Osteocyte (in vitro differentiated cells): ENCODE data around the gene TTC28. TPM values are rescaled to one million over a fixed set of nuclear protein-coding genes. Genes with fewer than 3 reads are reported as not detected.

Source experiments
- DNase-seq: peaks from one replicate; pipeline ENCODE4 v3.0.0; 2021; ENCODE audit warnings: mixed read lengths; ENCODE audit not compliant: unreplicated experiment; ENCODE audit errors: extremely low spot score
- H3K27ac Mint-ChIP-seq: one replicate; pipeline ENCODE4 v1.8.0; 2021; ENCODE audit warnings: mild to moderate bottlenecking, mixed read lengths; ENCODE audit not compliant: unreplicated experiment
- H3K27me3 Mint-ChIP-seq: one replicate; pipeline ENCODE4 v1.8.0; 2021; ENCODE audit warnings: mixed read lengths; ENCODE audit not compliant: unreplicated experiment
- H3K36me3 Mint-ChIP-seq: one replicate; pipeline ENCODE4 v1.8.0; 2021; ENCODE audit warnings: mixed read lengths; ENCODE audit not compliant: unreplicated experiment
- H3K4me1 Mint-ChIP-seq: one replicate; pipeline ENCODE4 v1.8.0; 2021; ENCODE audit warnings: mixed read lengths; ENCODE audit not compliant: unreplicated experiment
- H3K4me3 Mint-ChIP-seq: one replicate; pipeline ENCODE4 v1.8.0; 2021; ENCODE audit warnings: mild to moderate bottlenecking, moderate library complexity, mixed read lengths; ENCODE audit not compliant: unreplicated experiment
- H3K9me3 Mint-ChIP-seq: one replicate; pipeline ENCODE4 v1.8.0; 2021; ENCODE audit warnings: mixed read lengths; ENCODE audit not compliant: unreplicated experiment
- total RNA-seq: library from RNA; stranded (reverse); gene quantifications from 2 replicates; pipeline ENCODE4 v1.2.1, GENCODE V29; 2021
- TF ChIP-seq, protein P1 (sequence below): fragments of 200-600 bp; sonication (generic); IDR thresholded peaks from 2 replicates; pipeline ENCODE4 v1.5.0; 2021; ENCODE audit warnings: antibody characterized with exemption, mild to moderate bottlenecking, moderate library complexity

Gene TTC28
- total RNA-seq, 1 donor from 2014 or later: 70.3 TPM

DNA sequence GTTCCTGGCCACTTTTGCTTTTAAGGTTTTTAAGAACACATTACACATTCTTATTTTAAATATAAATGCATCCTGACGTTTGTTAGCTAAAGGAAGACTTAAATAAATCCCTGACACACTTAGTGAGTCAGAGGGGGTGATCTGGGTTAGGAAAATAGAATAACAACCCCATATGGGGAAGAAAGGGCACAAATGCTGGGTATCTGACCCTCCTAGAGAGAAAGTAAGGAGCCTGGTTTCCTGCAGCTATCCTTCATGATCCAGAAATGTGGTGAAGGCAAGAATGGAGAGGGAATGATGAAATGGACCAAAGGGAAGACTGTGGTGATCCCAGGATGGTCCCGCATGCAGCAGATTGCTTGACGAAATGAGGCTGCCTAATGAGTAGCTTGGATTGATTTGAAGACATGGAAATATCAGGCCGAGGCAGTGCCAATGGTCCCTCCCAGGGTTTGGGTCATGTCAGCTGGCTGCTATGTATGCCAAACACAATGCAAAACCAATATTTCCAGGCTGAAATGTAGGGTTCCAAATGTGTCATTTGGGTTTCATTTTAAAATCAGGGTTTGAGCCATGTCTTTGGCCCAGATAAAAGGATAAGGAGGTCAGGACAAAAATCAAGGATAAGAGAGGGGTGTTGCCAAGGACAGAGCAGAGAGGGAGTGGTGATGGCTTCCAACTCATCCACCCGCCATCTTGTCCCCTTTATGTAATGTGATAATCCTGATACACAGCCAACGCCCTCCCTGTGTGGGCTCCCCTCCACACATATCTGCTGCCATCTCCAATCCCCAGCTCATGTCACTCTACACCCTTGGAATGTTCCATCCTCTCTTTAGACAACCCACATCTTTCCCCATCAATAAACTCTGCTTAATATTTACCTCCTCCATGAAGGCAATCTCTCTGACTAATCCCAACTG, 625.5 kb downstream of the TTC28 start:
- Mint-ChIP-seq H3K36me3 (no peaks in the 10 kb centered on the region), H3K4me3 (no peak overlapping the region), H3K27me3 (no peaks in the 10 kb centered on the region), H3K9me3 (no peaks in the 10 kb centered on the region), H3K27ac (peak overlapping the region; percentile 71), H3K4me1 (peaks cover 27% of the 10 kb centered on the region)
- TF ChIP-seq, protein P1, sequence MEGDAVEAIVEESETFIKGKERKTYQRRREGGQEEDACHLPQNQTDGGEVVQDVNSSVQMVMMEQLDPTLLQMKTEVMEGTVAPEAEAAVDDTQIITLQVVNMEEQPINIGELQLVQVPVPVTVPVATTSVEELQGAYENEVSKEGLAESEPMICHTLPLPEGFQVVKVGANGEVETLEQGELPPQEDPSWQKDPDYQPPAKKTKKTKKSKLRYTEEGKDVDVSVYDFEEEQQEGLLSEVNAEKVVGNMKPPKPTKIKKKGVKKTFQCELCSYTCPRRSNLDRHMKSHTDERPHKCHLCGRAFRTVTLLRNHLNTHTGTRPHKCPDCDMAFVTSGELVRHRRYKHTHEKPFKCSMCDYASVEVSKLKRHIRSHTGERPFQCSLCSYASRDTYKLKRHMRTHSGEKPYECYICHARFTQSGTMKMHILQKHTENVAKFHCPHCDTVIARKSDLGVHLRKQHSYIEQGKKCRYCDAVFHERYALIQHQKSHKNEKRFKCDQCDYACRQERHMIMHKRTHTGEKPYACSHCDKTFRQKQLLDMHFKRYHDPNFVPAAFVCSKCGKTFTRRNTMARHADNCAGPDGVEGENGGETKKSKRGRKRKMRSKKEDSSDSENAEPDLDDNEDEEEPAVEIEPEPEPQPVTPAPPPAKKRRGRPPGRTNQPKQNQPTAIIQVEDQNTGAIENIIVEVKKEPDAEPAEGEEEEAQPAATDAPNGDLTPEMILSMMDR: no peak
- no peak for DNase-seq

DNA sequence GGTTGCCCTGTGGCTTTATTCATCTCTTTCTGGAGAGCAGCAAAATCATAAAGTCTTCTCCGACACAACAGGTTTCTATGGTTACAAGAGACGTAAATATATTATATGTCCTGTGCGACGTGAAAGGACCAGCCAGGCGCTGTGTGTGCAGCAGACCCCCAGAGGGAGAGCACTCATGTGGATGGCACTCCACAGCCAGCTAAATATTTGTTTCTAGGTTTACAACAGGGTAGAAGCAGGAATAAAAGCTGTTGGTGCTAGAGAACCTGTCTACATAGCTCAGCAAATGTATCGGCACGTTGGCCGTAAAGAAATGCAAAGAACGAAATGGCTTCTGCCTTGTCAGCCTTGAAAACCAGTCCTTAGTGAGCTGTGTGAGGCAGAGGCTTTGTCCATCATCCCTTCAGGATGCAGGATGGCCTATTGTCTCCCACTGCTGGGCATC, 626.8 kb downstream of the TTC28 start:
- Mint-ChIP-seq H3K4me3 (no peak overlapping the region), H3K27me3 (no peaks in the 10 kb centered on the region), H3K36me3 (no peaks in the 10 kb centered on the region), H3K4me1 (peaks cover 27% of the 10 kb centered on the region), H3K9me3 (no peaks in the 10 kb centered on the region), H3K27ac (no peak overlapping the region)
- no peak for DNase-seq
- TF ChIP-seq, protein P1: no peak

DNA sequence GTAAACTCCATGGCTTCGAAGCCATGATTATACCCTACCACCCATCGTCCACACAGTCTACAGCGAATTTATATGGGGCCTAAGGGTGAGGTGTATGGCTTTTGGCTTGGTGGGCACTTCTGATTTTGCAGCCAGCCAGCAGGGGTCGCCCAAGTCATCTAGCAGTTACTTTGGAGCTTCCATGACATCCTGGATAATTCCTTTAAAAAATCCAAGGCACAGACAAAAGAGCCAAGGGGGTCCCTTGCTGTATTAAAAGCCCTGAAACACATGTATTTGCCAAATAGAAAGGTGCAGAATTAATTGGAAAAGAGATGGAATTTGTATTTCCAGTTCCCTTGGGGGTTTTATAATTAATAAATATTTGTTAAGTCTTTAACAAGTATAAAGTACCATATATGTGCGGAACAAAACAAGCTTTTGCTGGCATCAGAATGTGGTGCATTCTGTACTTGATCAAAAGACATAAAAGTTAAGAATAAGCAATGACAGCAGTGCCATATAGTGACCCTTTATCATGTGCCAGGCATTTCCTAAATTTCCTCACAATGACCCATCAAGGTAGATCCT, 627.8 kb downstream of the TTC28 start:
- DNase-seq: no peak
- TF ChIP-seq, protein P1: peak; percentile 92
- Mint-ChIP-seq H3K27ac (no peak overlapping the region), H3K9me3 (no peaks in the 10 kb centered on the region), H3K4me3 (no peak overlapping the region), H3K27me3 (no peaks in the 10 kb centered on the region), H3K36me3 (no peaks in the 10 kb centered on the region), H3K4me1 (peaks cover 27% of the 10 kb centered on the region)

DNA sequence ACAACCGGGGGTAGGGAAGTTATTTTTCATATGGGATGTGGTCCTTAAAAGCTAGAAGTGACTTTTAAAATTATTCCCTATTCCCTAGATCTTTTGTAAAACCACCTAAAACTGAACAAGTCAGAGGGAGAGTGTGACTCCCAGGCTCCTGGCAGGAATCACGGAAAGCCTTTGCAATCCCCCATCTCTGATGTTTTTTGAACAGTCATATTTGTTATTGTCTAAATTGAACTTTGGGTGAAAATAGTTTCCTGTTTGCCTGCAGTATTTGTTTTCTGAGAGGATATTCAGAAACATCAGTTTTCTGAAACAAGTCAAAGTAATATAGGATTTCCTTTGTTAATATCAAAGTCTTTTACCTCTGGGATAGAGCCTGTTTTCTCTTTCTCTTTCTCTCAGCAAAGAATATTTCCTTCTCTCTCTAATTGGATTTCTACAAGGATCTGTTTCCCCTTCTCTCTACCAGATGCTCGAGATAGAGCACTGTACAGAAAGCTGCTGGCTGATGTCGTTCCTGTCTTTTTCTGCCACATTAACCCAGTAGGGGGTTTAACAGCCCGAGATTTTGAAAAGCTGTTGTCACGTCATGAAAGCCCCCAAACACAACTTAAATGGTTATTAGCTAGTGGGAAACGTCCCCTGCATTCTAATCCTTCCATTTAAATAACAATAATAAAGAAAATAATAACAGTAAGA, 628.4 kb downstream of the TTC28 start:
- Mint-ChIP-seq H3K27ac (no peak overlapping the region), H3K4me3 (no peak overlapping the region)

More for the DNA sequence above, 628.4 kb downstream of the TTC28 start:
- H3K36me3 Mint-ChIP-seq: no peaks in the 10 kb centered on the region
- H3K4me1 Mint-ChIP-seq: peaks cover 27% of the 10 kb centered on the region
- no peaks in the 10 kb centered on the region for H3K27me3 Mint-ChIP-seq
- H3K9me3 Mint-ChIP-seq: no peaks in the 10 kb centered on the region
- DNase-seq: no peak
- TF ChIP-seq, protein P1: no peak
